IMR-90 (cell line): ENCODE measurements around the gene SPON1. TPM values are rescaled to one million over a fixed set of nuclear protein-coding genes. Genes with fewer than 3 reads are reported as not detected.

Experiments used
- ATAC-seq: fragments of 200-7000 bp; cut with Tn5 transposase; 2 replicates; pipeline ENCODE4 v1.9.1; 2020; ENCODE audit warnings: low read depth, mild to moderate bottlenecking, moderate library complexity
- BruUV-seq: library from RNA; stranded (reverse); fragments of 400-500 nt; replicated peaks from 2 replicates; lab custom pipeline; 2021; lab: Mats Ljungman, UMichigan
- CTCF ChIA-PET: fragments of 300-600 bp; formaldehyde crosslinking; extraction: SDS; loops from one replicate; lab custom pipeline; 2021; ENCODE audit warnings: antibody characterized with exemption; lab: Yijun Ruan, JAX
- POLR2A ChIA-PET: fragments of 300-600 bp; sonication (Branson Sonifier 250); formaldehyde crosslinking; loops from one replicate; lab custom pipeline; 2022; ENCODE audit warnings: antibody characterized with exemption; ENCODE audit not compliant: unreplicated experiment; lab: Charles Lee
- DNase-seq: peaks from one replicate; pipeline ENCODE4 v3.0.0; 2013
- H2AFZ ChIP-seq: replicated peaks from 2 replicates; pipeline ENCODE3; 2013; ENCODE audit warnings: low read length, mild to moderate bottlenecking; ENCODE audit not compliant: poor library complexity
- H2AK5ac ChIP-seq: 2 replicates; pipeline ENCODE4 v1.6.1; 2013; ENCODE audit warnings: low read depth, low read length, inconsistent platforms
- H2AK9ac ChIP-seq: replicated peaks from 2 replicates; pipeline ENCODE3; 2013; ENCODE audit warnings: mild to moderate bottlenecking, low read depth, low read length, moderate library complexity; ENCODE audit not compliant: poor library complexity
- H2BK120ac ChIP-seq: 2 replicates; pipeline ENCODE4 v1.6.1; 2013; ENCODE audit warnings: low read depth, low read length, inconsistent platforms
- H2BK15ac ChIP-seq: 3 replicates; pipeline ENCODE4 v1.6.1; 2013; ENCODE audit warnings: low read depth, low read length, inconsistent platforms
- H2BK20ac ChIP-seq: 2 replicates; pipeline ENCODE4 v1.6.1; 2013; ENCODE audit warnings: low read depth, mild to moderate bottlenecking, inconsistent platforms, low read length, moderate library complexity
- H2BK5ac ChIP-seq: 2 replicates; pipeline ENCODE4 v1.6.1; 2013; ENCODE audit warnings: mild to moderate bottlenecking, low read depth, low read length, inconsistent platforms; ENCODE audit not compliant: poor library complexity, severe bottlenecking
- H3K14ac ChIP-seq: replicated peaks from 2 replicates; pipeline ENCODE4 v1.6.1; 2013; ENCODE audit warnings: low read depth, low read length, inconsistent platforms
- H3K18ac ChIP-seq: 2 replicates; pipeline ENCODE4 v1.6.1; 2013; ENCODE audit warnings: low read depth, low read length, control low read depth
- H3K23ac ChIP-seq: 2 replicates; pipeline ENCODE4 v1.6.1; 2013; ENCODE audit warnings: low read depth, low read length, inconsistent platforms
- H3K27ac ChIP-seq: 2 replicates; pipeline ENCODE4 v1.5.1; 2013; ENCODE audit warnings: mild to moderate bottlenecking, control low read depth, low read length; ENCODE audit not compliant: insufficient read depth
- H3K27me3 ChIP-seq: 2 replicates; pipeline ENCODE4 v1.6.1; 2013; ENCODE audit warnings: low read length; ENCODE audit not compliant: control insufficient read depth, insufficient read depth
- H3K36me3 ChIP-seq: 2 replicates; pipeline ENCODE4 v1.6.1; 2013; ENCODE audit warnings: low read length, mixed read lengths; ENCODE audit not compliant: control insufficient read depth, insufficient read depth
- H3K4ac ChIP-seq: 2 replicates; pipeline ENCODE4 v1.6.1; 2013; ENCODE audit warnings: low read depth, low read length, inconsistent platforms
- H3K4me1 ChIP-seq: 2 replicates; pipeline ENCODE4 v1.6.1; 2013; ENCODE audit warnings: low read length, mixed read lengths; ENCODE audit not compliant: control insufficient read depth, insufficient read depth
- H3K4me2 ChIP-seq: 2 replicates; pipeline ENCODE4 v1.6.1; 2013; ENCODE audit warnings: low read depth, mild to moderate bottlenecking, control low read depth, low read length, moderate library complexity
- H3K4me3 ChIP-seq: 2 replicates; pipeline ENCODE4 v1.5.1; 2013; ENCODE audit warnings: low read depth, mild to moderate bottlenecking, control low read depth, low read length, moderate library complexity; ENCODE audit not compliant: insufficient read depth
- H3K56ac ChIP-seq: 2 replicates; pipeline ENCODE4 v1.6.1; 2013; ENCODE audit warnings: low read length, inconsistent platforms; ENCODE audit not compliant: insufficient read depth; ENCODE audit errors: extremely low read depth
- H3K79me1 ChIP-seq, 2 experiments: 2 replicates each; pipeline ENCODE4 v1.6.1; 2013; ENCODE audit warnings: low read length in 2 of 2, inconsistent platforms in 1 of 2, low read depth in 1 of 2
- H3K9ac ChIP-seq: 2 replicates; pipeline ENCODE4 v1.6.1; 2013; ENCODE audit warnings: low read depth, low read length, control low read depth
- H3K9me1 ChIP-seq: 2 replicates; pipeline ENCODE4 v1.6.1; 2013; ENCODE audit warnings: low read length, inconsistent platforms; ENCODE audit not compliant: insufficient read depth
- H3K9me3 ChIP-seq: 2 replicates; pipeline ENCODE4 v1.6.1; 2013; ENCODE audit warnings: low read length; ENCODE audit not compliant: control insufficient read depth, insufficient read depth
- H4K20me1 ChIP-seq: 2 replicates; pipeline ENCODE4 v1.6.1; 2013; ENCODE audit warnings: low read length, inconsistent platforms; ENCODE audit not compliant: insufficient read depth
- H4K5ac ChIP-seq: 2 replicates; pipeline ENCODE4 v1.6.1; 2013; ENCODE audit warnings: mild to moderate bottlenecking, low read depth, low read length, control low read depth
- H4K8ac ChIP-seq, 2 experiments: 2 replicates each; pipeline ENCODE4 v1.6.1; 2013; ENCODE audit warnings: low read depth in 2 of 2, low read length in 2 of 2, control low read depth in 1 of 2, inconsistent platforms in 1 of 2
- H4K91ac ChIP-seq: 2 replicates; pipeline ENCODE4 v1.6.1; 2013; ENCODE audit warnings: low read depth, low read length, inconsistent platforms; ENCODE audit not compliant: insufficient read depth
- BHLHE40 ChIP-seq: fragments of 150-350 bp; IDR thresholded peaks from 2 replicates; pipeline ENCODE4 v1.6.1; 2016; ENCODE audit warnings: mild to moderate bottlenecking, low read depth, low read length
- CEBPB ChIP-seq: IDR thresholded peaks from 2 replicates; pipeline ENCODE4 v1.6.1; 2012; ENCODE audit warnings: low read depth, low read length, improper control_type of control experiment
- CHD1 ChIP-seq: IDR thresholded peaks from 2 replicates; pipeline ENCODE4 v1.6.1; 2012; ENCODE audit warnings: low read depth, low read length, improper control_type of control experiment
- FOS ChIP-seq: fragments of 150-350 bp; IDR thresholded peaks from 2 replicates; pipeline ENCODE4 v1.6.1; 2016; ENCODE audit warnings: low read depth, low read length
- MAFK ChIP-seq: IDR thresholded peaks from 2 replicates; pipeline ENCODE4 v1.6.1; 2012; ENCODE audit warnings: low read depth, low read length, improper control_type of control experiment
- MAZ ChIP-seq: IDR thresholded peaks from 2 replicates; pipeline ENCODE4 v1.6.1; 2012; ENCODE audit warnings: low read depth, mild to moderate bottlenecking, low read length, improper control_type of control experiment, moderate library complexity, borderline replicate concordance
- MXI1 ChIP-seq: IDR thresholded peaks from 2 replicates; pipeline ENCODE4 v1.6.1; 2012; ENCODE audit warnings: low read depth, mild to moderate bottlenecking, low read length, moderate library complexity, borderline replicate concordance
- NFE2L2 ChIP-seq: fragments of 150-350 bp; IDR thresholded peaks from 2 replicates; pipeline ENCODE4 v1.6.1; 2016; ENCODE audit warnings: low read depth, mild to moderate bottlenecking, low read length
- POLR2A ChIP-seq: IDR thresholded peaks from 2 replicates; pipeline ENCODE4 v1.6.1; 2012; ENCODE audit warnings: mild to moderate bottlenecking, low read depth, low read length
- RAD21 ChIP-seq: IDR thresholded peaks from 2 replicates; pipeline ENCODE4 v1.6.1; 2012; ENCODE audit warnings: low read length, improper control_type of control experiment
- RCOR1 ChIP-seq: IDR thresholded peaks from 2 replicates; pipeline ENCODE4 v1.6.1; 2012; ENCODE audit warnings: mild to moderate bottlenecking, low read length, improper control_type of control experiment; ENCODE audit not compliant: insufficient replicate concordance
- RFX5 ChIP-seq: IDR thresholded peaks from 2 replicates; pipeline ENCODE4 v1.8.0; 2012; ENCODE audit warnings: low read depth, mild to moderate bottlenecking, low read length, moderate library complexity
- SMC3 ChIP-seq: fragments of 150-350 bp; IDR thresholded peaks from 2 replicates; pipeline ENCODE4 v1.6.1; 2016; ENCODE audit warnings: low read depth, mild to moderate bottlenecking, antibody characterized with exemption, low read length, moderate library complexity
- WGBS, 2 experiments: methylation state at CpG; one replicate each; pipeline versions ENCODE4 v1.1.5 to v1.1.7; 2013; ENCODE audit warnings: missing lambda C conversion rate in 2 of 2; ENCODE audit not compliant: insufficient read length in 1 of 2; ENCODE audit errors: extremely low coverage in 2 of 2; 5-methylcytosine and 5-hydroxymethylcytosine counted together
- dilution Hi-C: fragments of 300-500 bp; cut with HindIII; formaldehyde crosslinking; loops from one replicate; pipeline ENCODE4 v1.14.3; 2018; ENCODE audit warnings: low sequenced_read_pairs; ENCODE audit not compliant: unreplicated experiment
- in situ Hi-C: fragments of 300-500 bp; cut with MboI; formaldehyde crosslinking; loops from 3 replicates; pipeline ENCODE4 v1.14.3; 2019; ENCODE audit warnings: low sequenced_read_pairs, inconsistent platforms, mixed read lengths
- intact Hi-C: fragments of 100-400 bp; cut with micrococcal nuclease; formaldehyde crosslinking; loops from 2 replicates; pipeline ENCODE4 v1.10.0; 2022
- polyA plus RNA-seq, 3 experiments: library from polyadenylated mRNA; depleted of rRNA; stranded (reverse); fragments of >200 nt; gene quantifications; 2 replicates each; pipeline ENCODE4 v1.2.3, GENCODE V29; 2012; ENCODE audit warnings: low replicate concordance in 1 of 3
- total RNA-seq: library from RNA; depleted of rRNA; stranded (reverse); fragments of >200 nt; gene quantifications from 2 replicates; pipeline ENCODE4 v1.2.3, GENCODE V29; 2012
- TF ChIP-seq, protein P1 (sequence below): conservative IDR thresholded peaks from 2 replicates; pipeline ENCODE4 v1.5.1; 2012; ENCODE audit warnings: mild to moderate bottlenecking, low read depth, low read length, improper control_type of control experiment
- TF ChIP-seq, protein P2 (sequence below): fragments of 150-350 bp; IDR thresholded peaks from 2 replicates; pipeline ENCODE4 v1.6.1; 2017; ENCODE audit warnings: mild to moderate bottlenecking, antibody characterized with exemption, low read length, low read depth
- TF ChIP-seq, protein P3 (sequence below): fragments of 150-350 bp; IDR thresholded peaks from 2 replicates; pipeline ENCODE4 v1.6.1; 2016; ENCODE audit warnings: low read depth, mild to moderate bottlenecking, low read length, moderate library complexity, borderline replicate concordance

The SPON1 gene
- total and polyA plus RNA-seq, 2 of the 4 experiments (the other 2 are of a cell fraction) = 0.62 to 0.72 TPM

DNA sequence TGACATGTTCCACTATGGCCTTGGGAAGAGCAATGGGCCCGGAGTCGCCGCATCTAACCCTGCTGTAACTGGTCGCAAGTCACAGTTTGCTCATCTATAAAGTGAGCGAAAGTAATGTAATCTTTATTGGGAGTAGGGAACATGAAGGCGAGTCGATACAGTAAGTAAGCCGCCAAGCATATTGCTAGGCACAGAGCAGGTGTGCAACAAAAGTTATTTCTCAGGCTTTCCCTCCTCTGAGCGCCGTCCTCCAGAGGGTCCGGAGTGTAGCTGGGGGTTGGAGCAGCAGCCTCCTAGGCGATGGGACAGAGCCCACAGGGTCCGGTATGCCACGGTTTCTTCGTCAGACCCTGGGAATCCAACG lies 343 bp upstream of the SPON1 start:
- no peaks in the 10 kb centered on the region for H3K9me1 ChIP-seq
- no peaks in the 10 kb centered on the region for H3K79me1 ChIP-seq
- no peak overlapping the region for H2AK5ac ChIP-seq
- no peak overlapping the region for H4K91ac ChIP-seq
- peaks cover 88% of the 10 kb centered on the region for H3K27me3 ChIP-seq
- ATAC-seq (no peak), DNase-seq (no peak)
- no peak overlapping the region for H2BK120ac ChIP-seq
- peak overlapping the region; percentile 51; the same call in 1 of the 2 replicates for H3K4me2 ChIP-seq
- no peak overlapping the region for H2BK15ac ChIP-seq
- no peak overlapping the region for H3K18ac ChIP-seq
- no peak overlapping the region for H3K14ac ChIP-seq
- H3K4me1 ChIP-seq = no peaks in the 10 kb centered on the region; the same call in 1 of the 2 replicates
- H4K20me1 ChIP-seq = no peaks in the 10 kb centered on the region
- intact Hi-C loops = no loop called here
- TF ChIP-seq BHLHE40 = no peak
- TF ChIP-seq, protein P1, sequence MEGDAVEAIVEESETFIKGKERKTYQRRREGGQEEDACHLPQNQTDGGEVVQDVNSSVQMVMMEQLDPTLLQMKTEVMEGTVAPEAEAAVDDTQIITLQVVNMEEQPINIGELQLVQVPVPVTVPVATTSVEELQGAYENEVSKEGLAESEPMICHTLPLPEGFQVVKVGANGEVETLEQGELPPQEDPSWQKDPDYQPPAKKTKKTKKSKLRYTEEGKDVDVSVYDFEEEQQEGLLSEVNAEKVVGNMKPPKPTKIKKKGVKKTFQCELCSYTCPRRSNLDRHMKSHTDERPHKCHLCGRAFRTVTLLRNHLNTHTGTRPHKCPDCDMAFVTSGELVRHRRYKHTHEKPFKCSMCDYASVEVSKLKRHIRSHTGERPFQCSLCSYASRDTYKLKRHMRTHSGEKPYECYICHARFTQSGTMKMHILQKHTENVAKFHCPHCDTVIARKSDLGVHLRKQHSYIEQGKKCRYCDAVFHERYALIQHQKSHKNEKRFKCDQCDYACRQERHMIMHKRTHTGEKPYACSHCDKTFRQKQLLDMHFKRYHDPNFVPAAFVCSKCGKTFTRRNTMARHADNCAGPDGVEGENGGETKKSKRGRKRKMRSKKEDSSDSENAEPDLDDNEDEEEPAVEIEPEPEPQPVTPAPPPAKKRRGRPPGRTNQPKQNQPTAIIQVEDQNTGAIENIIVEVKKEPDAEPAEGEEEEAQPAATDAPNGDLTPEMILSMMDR = no peak
- TF ChIP-seq RCOR1 = no peak
- TF ChIP-seq, protein P2, sequence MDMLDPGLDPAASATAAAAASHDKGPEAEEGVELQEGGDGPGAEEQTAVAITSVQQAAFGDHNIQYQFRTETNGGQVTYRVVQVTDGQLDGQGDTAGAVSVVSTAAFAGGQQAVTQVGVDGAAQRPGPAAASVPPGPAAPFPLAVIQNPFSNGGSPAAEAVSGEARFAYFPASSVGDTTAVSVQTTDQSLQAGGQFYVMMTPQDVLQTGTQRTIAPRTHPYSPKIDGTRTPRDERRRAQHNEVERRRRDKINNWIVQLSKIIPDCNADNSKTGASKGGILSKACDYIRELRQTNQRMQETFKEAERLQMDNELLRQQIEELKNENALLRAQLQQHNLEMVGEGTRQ = no peak
- no peak for TF ChIP-seq NFE2L2
- TF ChIP-seq MAFK = no peak
- no peak for TF ChIP-seq RFX5
- TF ChIP-seq RAD21 = no peak
- TF ChIP-seq, protein P3, sequence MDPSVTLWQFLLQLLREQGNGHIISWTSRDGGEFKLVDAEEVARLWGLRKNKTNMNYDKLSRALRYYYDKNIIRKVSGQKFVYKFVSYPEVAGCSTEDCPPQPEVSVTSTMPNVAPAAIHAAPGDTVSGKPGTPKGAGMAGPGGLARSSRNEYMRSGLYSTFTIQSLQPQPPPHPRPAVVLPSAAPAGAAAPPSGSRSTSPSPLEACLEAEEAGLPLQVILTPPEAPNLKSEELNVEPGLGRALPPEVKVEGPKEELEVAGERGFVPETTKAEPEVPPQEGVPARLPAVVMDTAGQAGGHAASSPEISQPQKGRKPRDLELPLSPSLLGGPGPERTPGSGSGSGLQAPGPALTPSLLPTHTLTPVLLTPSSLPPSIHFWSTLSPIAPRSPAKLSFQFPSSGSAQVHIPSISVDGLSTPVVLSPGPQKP = no peak
- no peak for TF ChIP-seq POLR2A
- no peak for TF ChIP-seq CEBPB
- no peak for TF ChIP-seq MXI1
- TF ChIP-seq SMC3 = no peak
- TF ChIP-seq CHD1 = no peak
- TF ChIP-seq FOS = no peak
- no peak for TF ChIP-seq MAZ
- ChIA-PET CTCF (no interaction called here), POLR2A (no interaction called here)
- no peak overlapping the region for H3K9ac ChIP-seq
- H3K4me3 ChIP-seq = no peak overlapping the region; the same call in 1 of the 2 replicates
- BruUV-seq = no TSS peak
- peak overlapping the region; percentile 74 for H2AFZ ChIP-seq
- H3K9me3 ChIP-seq = no peaks in the 10 kb centered on the region
- in situ Hi-C loops = loop anchor here (5.0 kb wide), 1 partner anchor 185 kb away; no protein-coding TSS in a partner anchor
- WGBS, 2 experiments = 4% methylated on average over 7 of the region's 16 CpGs; no CpG with 5 or more reads in 1 of the 2 experiments
- H3K4ac ChIP-seq = no peak overlapping the region
- H2AK9ac ChIP-seq = no peak overlapping the region
- no peak overlapping the region for H4K8ac ChIP-seq
- no peak overlapping the region for H2BK5ac ChIP-seq
- H2BK20ac ChIP-seq = no peak overlapping the region
- H4K5ac ChIP-seq = no peak overlapping the region
- no peak overlapping the region for H3K27ac ChIP-seq
- H3K23ac ChIP-seq = no peak overlapping the region
- dilution Hi-C loops = no loop called here
- H3K36me3 ChIP-seq = no peaks in the 10 kb centered on the region
- H3K56ac ChIP-seq = no peak overlapping the region
